ENCODE data around the gene C13orf46.

Gene C13orf46

DNA sequence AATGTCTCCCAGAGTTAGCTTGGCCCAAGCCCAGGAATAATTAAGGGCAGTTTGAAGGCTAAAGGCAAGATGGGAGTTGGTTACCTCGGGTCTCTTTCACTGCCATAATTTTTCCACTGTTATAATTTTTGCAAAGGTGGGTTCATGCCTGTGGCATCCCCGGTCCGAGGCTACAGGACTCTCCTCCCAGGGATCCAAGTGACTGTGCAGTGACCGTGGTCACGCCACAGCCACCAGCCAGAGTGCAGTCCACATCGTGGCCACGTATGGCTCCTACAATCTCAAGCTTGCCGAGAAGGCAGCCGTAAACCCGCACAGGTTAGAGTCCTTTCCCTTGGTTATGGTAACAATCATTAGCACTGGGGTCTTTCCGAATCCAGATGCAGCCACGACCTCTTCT is 36.8 kb downstream of the C13orf46 start:
- DNase-seq: no peak

DNA sequence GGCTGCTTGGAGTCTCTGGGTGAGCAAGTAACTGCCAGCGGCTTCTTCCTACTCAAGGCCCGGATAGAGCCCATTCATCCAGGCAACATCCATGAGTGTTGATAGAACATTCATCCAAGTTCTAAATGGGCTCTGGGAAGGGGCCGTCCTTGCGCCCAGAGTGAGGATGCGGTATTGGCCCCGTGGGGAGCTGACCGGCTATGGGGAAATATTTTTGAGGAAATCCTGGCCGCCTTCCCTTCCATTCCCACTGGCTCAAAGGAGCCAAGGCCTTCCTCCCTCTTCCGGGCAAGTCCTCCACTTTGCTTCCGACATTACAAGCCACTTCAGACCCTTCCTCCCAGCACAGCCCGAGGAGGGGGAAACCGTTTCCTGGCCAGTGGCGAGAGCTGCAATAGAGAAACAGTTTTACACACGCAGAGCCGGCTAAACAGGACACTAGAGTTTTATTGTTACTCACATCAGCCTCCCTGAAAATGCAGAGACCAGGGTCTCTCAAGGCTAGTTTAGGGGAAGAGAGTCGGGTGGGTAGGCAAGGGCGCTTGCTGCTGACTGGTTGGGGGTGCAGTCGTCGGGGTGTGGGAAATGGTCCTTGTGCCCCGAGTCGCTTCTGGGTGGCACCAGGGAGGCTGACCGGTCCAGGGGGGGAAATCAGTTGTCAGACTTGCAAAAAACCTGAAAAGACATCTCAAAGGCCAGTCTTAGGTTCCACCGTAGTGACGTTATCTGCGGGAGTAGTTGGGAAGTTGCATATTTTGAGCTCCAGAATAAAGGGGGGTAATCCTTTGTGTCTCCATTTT is 37.5 kb downstream of the C13orf46 start:
- no peak for DNase-seq

GRCh38 chr13:113935001-113935844 is 38.7 kb downstream of the C13orf46 start:
- peak; percentile 76 for DNase-seq

- no peak for DNase-seq
Measured at GRCh38 chr13:113934576-113934975, 39.3 kb downstream of the C13orf46 start.

GRCh38 chr13:113933901-113934300 is 40.0 kb downstream of the C13orf46 start:
- DNase-seq: no peak

DNA sequence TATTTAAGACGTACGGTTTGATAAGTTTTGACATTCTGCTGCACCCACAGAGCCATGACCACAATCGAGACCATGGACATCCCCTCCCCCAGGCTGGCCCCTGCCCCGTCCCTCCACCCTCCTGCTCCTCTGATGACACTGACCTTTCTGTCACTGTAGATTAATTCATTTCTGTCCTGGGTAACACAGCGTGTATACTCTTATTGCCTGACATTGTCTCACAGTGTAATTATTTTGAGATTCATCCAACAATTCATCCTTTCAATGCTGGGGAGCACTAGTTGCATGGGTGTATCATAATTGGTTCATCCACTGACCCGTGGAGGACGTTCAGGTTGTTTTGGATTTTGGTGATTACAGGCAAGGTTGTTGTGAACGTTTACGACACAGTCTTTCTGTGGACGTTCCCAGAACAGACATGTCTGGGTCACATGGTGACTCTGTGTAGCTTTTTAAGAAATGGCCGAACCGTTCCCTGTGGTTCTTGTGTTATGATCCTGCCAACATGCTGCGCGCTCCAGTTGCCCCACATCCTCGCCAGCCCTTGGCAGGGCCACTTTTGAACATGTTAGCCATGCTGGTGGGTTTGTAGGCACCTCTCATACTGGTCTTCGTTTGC is 41.9 kb downstream of the C13orf46 start:
- DNase-seq: peak; percentile 84

- DNase-seq: peak; percentile 60
Measured at GRCh38 chr13:113930671-113931637, 42.9 kb downstream of the C13orf46 start.

DNA sequence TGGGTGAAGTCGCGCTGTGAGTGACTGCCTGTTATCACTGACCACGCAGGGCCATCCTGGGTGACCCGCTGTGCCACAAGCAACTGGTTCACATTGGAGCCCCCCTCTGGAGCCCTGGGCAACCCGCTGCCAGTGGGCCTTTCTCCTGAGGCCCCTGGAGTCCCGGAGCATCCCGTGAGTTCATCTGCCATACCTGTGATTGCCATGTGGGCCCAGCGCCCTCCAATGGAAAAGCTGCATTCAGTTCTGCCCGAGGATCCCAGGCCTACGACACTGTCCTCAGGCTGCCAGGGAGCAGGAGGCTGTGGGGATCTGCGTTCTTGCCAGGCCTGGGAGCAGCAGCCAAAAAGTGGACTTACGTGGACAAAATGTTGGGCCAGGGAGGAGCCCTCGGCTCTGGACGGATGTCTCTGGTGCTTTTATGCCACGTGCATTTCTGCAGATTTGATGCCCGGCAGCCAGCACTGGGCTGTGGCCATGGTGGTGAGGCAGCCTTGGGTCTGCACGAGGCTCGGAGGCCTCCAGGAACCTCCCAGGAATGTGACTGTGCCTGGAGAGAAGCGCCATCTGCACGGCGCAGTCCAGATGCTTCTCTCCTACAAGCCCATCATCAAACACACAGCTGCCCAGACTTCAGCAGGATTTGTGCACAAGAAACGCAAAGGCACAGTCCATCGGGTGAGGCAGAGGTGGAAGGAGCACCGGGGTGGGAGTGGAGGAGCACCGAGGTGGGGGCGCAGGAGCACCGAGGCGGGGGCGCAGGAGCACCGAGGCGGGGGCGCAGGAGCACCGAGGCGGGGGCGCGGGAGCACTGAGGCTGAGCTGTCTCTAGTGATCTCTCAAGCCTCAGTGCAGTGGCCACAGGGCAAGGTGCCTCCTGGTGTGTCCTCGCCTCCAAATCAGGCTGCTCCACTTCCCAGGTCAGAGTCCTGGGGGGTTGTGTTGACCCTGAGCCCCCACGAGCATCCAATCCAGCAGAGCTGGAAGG is 44.0 kb downstream of the C13orf46 start:
- no peak for DNase-seq

- DNase-seq: peak; percentile 38
Measured at GRCh38 chr13:113928685-113929627, 44.9 kb downstream of the C13orf46 start.

- DNase-seq: no peak
Measured at GRCh38 chr13:113927661-113928581, 46.0 kb downstream of the C13orf46 start.

DNA sequence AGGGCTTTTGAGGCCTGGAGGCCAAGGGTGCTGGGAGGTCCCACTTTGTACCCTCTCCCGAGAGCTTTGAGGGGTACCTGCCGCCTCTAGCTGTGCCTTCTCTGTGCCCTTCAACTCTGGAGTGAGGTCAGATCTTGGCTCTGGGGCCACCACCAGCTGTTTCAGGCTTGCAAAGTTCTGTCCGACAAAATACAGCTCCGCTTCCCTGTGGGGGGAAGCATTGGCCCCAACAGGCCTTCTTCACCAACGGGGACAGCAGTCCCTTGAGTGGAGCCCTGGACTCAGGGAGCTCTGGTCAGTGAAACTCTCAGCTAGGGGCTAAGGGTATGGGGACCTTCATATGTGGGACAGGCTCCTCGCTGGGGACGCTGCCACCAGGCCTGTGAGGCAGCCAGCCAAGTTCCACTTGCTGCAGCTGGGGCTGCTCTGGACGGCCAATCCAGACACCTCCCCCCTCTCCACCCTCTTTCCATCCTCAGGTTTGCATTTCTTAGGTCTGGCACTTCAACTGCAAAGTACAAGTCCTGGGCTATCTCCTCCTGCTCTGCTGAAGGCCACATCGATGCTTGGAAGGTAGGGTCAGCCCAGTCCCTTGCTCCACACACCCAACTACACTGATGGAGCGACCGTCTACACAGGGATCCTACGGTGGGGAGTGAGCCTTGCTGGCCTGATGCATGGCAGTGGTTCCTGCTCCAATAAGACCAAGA is 46.8 kb downstream of the C13orf46 start:
- DNase-seq: no peak

DNA sequence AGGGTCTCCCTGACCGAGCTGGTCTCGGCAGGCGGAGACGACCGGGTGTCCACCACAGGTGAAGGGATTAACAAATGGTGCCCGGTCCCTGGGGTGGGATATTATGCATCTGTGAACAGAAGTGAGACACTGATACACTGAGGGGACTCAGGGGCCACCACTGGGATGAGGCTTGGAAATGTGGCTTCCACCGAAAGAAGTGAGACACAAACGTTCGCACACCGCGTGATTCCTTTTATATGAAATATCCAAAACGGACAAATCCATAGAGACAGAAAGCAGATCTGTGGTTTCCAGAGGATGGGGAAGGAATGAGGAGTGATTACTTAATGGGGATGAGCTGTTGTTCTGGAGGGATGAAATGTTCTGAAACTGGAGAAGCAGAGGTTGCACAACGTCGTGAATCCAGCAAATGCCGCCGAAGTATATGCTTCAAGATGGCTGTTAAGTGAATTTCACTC is 47.5 kb downstream of the C13orf46 start:
- no peak for DNase-seq

DNA sequence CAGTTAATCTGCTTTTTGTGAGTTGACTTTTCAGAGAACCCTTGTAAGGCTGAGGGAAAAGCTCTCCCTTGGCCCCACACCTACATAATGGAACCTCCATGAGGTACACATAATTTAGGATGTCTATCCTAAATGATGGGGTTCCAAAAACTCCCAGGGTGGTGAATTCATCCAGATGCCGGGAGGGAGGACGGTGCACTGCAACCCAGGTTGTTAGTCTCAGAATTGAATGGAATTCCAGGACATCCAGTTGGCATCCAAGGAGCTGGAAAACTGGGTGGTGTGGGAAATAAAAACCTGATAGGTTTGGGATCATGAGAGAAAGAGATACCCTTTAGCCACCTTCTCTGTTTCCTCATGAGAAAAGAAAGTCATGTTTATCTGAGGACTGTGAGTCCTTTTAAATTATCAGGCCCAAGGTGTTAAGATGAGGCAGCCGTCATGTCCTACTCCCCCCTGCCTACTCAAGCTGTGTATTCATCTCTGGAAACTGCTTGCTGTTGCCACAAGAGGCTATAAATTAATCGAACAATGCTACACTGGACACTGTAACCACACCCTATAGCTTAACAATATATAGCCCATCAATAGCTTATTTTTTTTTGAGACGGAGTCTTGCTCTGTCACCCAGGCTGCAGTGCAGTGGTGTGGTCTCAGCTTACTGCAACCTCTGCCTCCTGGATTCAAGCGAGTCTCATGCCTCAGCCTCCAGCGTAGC is 49.5 kb downstream of the C13orf46 start:
- no peak for DNase-seq

GRCh38 chr13:113923376-113924063 is 50.4 kb downstream of the C13orf46 start:
- no peak for DNase-seq

DNA sequence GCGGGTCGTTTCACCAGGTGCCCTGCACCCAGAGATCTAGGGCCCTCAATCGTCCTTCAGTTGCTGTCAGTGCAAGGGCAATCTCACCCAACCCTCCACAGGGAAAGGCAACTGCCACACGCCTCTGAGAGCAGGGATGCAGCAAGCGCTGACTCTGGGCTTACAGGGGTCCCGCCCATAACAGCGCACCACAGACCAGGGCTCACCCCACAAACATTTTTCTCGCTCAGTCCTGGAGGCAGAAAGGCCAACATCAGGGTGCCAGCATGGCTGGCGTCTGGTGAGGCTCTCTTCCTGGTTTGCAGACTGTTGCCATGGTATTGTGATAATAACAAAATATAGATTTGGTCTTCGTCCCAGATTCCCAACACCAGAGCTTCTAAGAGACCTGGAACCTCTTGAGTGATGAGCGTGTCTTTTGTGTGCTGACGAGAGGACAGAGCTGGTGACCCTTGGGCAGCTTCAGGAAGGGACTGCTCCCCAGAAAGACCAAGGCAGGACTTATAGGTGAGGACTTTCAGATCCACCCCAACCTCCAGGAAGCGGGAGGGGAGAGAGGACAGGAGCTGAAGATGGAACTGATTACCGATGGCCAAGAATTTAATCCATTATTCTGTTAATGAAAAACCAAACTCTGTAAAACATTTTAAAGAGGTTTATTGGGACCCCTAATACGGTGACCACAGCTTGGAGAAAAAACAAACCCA is 51.3 kb downstream of the C13orf46 start:
- DNase-seq: no peak

DNA sequence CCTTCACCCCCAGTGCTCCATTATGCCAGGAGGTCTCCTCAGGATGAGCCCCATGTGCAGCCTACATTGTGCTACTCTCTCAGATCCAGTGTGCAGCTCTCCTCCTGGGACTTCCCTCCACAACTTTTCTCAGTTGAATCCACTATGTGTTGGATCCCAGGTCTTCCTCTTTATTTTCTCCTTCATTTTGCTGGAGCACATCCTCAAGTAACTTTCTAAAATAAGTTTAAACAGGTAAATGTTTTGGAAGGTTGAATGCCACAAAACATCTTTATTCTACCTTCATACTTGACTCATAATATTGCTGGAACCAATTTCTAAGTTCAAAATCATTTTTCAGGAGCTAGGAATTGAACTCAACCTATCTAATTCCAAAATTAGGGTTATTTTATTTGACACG is 52.1 kb downstream of the C13orf46 start:
- no peak for DNase-seq

Data from retina (tissue), 1 donor.